Right cardiac atrium (tissue), 5 donors: Measurements from ENCODE around the gene CASP10. TPM values are rescaled to one million over a fixed set of nuclear protein-coding genes. Genes with fewer than 3 reads are reported as not detected.
"Not testable (repeated sequence)": the region's sequence is repeated elsewhere in the genome, so short reads cannot be mapped to it uniquely, and the experiment has no call there.

Experiments
- ATAC-seq, 2 donors: fragments of 200-7000 bp; cut with Tn5 transposase; one replicate each; pipeline versions ENCODE4 v1.8.0 to v1.9.1; 2020; ENCODE audit warnings: moderate library complexity in 2 of 2, mild to moderate bottlenecking in 1 of 2
- DNase-seq, 3 donors: peaks; one replicate each; pipeline ENCODE4 v3.0.0-alpha.2; 2020
- H3K27ac ChIP-seq: one replicate; pipeline ENCODE4 v1.5.1; 2013; ENCODE audit warnings: mild to moderate bottlenecking, low read length, control low read depth, moderate library complexity
- H3K27me3 ChIP-seq: one replicate; pipeline ENCODE4 v1.6.1; 2013; ENCODE audit not compliant: control insufficient read depth, insufficient read depth
- H3K4me1 ChIP-seq: one replicate; pipeline ENCODE4 v1.6.1; 2013; ENCODE audit warnings: low read length; ENCODE audit not compliant: control insufficient read depth, insufficient read depth
- H3K4me3 ChIP-seq: one replicate; pipeline ENCODE4 v1.5.1; 2013; ENCODE audit warnings: low read length, control low read depth
- H3K9me3 ChIP-seq: one replicate; pipeline ENCODE4 v1.6.1; 2013; ENCODE audit warnings: low read length; ENCODE audit not compliant: control insufficient read depth
- WGBS: extraction: QIAGEN DNeasy Blood & Tissue Kit; methylation state at CpG from one replicate; pipeline ENCODE4 v1.1.7; 2013; 5-methylcytosine and 5-hydroxymethylcytosine counted together
- intact Hi-C, 4 donors: fragments of 100-400 bp; cut with DNase I; formaldehyde crosslinking; loops; one replicate each; pipeline versions ENCODE4 v1.11.0 to v1.14.0; 2022 to 2023
- polyA plus RNA-seq: library from polyadenylated mRNA; stranded (reverse); fragments of 200-250 nt; gene quantifications from one replicate; pipeline ENCODE4 v1.2.3, GENCODE V29; 2013
- total RNA-seq, 4 donors: library from RNA; stranded (reverse); fragmentation: NEBNext Ultra II Directional; extraction: Animal tissue kit (Norgen Biotek cat#: 25700); gene quantifications; one replicate each; pipeline ENCODE4 v1.2.1, GENCODE V29; 2021
- donor health status: healthy with polysubstance abuse.
- donor health status: DM: no; HTN: yes; CAD: no.
- donor health status: DM: no; HTN: no; CAD: no.
- donor health status: DM: no; HTN: yes; CAD: no; lungs with severe emphysema.
- donor health status: DM: yes; HTN: yes; CAD: no.

The CASP10 gene
- total and polyA plus RNA-seq, 5 donors: 3.6 to 6.8 (median 5.8) TPM

DNA sequence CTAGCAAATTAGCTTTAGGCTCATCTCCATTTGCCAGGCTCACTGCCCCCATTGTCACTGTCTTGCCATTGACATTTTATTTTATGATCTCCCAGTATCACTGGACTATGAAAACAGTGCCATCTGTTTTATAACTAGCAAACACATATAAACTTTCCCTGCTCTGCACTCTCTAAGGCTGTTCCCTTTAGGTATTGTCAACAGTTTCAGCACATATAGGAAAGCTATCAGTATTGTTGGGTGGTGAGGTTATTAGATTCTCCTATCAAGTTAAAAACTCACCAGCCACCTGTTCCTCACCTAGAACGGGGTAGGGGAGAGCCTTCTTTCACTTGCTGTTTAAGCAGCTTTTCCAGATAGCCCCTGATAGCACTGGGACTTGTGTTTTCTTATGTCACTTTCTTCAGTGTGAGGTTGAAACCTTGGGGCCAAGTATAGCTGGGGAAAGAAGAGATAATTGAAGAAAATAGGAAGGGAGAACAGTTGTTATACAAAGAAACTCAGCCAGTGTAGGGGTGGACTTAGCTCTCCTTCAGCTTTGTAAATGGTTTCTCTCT, 34.4 kb upstream of the CASP10 start:
- ATAC-seq: no peak
- H3K4me3 ChIP-seq: no peak overlapping the region

DNA sequence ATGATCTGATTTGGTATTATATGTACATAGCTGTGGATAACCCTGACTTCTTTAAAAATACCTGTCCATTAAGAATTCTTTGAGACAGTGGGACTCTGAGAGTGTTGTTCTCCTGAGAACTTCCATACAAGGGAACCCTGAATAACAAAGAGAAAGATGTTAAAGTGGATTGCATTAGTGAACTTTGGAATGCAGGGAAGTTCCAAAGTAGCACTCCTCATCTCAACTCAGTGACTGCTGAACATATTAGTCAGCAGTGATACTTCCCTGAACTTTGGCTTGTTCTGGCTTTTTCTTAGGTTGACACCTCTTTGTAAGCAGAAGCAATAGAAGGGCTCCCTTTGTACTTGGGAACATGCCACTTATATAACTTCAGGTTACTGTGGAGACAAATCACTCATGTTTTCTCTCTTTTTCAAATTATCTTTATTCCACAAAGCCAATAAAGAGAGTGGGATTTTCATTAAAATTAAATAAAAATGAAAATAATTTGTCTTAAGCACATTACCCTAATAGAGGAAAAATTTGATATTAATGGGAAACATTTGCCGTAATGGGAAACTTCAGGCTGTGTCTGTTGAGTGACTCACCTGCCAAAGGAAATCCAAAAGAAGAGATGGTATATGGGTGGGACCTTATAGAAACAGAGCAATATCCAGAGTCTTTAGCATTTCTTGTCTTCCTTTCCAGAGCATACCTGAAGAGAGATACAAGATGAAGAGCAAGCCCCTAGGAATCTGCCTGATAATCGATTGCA, 33.7 kb upstream of the CASP10 start:
- H3K4me1 ChIP-seq: peaks cover 13% of the 10 kb centered on the region
- no peak overlapping the region for H3K4me3 ChIP-seq
- no peaks in the 10 kb centered on the region for H3K9me3 ChIP-seq
- H3K27me3 ChIP-seq: no peaks in the 10 kb centered on the region
- DNase-seq: no peak
- 97% methylated on average over 2 of the region's 2 CpGs for WGBS
- peak; percentile 49 to 61 for ATAC-seq
- H3K27ac ChIP-seq: peak overlapping the region; percentile 11
- intact Hi-C loops: no loop called here

More for the DNA sequence above, 34.4 kb upstream of the CASP10 start:
- H3K4me1 ChIP-seq: peaks cover 13% of the 10 kb centered on the region
- peak overlapping the region; percentile 8 for H3K27ac ChIP-seq
- no peaks in the 10 kb centered on the region for H3K9me3 ChIP-seq
- 80% methylated on average over 1 of the region's 1 CpG for WGBS
- intact Hi-C loops: no loop called here
- no peaks in the 10 kb centered on the region for H3K27me3 ChIP-seq
- DNase-seq: no peak

DNA sequence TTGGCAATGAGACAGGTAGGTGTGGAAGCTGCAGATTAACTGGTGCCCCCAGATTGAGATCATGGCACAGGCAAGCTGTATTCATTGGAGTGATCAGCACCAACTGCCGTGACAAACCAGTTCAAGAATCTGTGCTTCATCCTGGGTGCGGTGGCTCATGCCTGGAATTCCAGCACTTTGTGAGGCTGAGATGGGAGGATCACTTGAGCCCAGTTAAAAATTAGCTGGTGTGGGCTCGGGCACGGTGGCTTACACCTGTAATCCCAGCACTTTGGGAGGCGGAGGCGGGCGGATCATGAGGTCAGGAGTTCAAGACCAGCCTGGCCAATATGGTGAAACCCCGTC, 33.1 kb upstream of the CASP10 start:
- not testable (repeated sequence) for DNase-seq, H3K27me3 ChIP-seq, H3K9me3 ChIP-seq, H3K4me3 ChIP-seq, ATAC-seq
- Histone ChIP-seq H3K4me1 (peaks cover 13% of the 10 kb centered on the region), H3K27ac (peak overlapping the region; percentile 11)
- 95% methylated on average over 8 of the region's 8 CpGs for WGBS
- intact Hi-C loops: loop anchor here in 2 of 4 donors (5.0 to 10.0 kb wide), 3 partner anchors 32 to 215 kb away; partner anchors contain the start of genes CFLAR (in 1 of the 2), HYCC2 (in 1 of the 2) and NDUFB3 (in 1 of the 2)

DNA sequence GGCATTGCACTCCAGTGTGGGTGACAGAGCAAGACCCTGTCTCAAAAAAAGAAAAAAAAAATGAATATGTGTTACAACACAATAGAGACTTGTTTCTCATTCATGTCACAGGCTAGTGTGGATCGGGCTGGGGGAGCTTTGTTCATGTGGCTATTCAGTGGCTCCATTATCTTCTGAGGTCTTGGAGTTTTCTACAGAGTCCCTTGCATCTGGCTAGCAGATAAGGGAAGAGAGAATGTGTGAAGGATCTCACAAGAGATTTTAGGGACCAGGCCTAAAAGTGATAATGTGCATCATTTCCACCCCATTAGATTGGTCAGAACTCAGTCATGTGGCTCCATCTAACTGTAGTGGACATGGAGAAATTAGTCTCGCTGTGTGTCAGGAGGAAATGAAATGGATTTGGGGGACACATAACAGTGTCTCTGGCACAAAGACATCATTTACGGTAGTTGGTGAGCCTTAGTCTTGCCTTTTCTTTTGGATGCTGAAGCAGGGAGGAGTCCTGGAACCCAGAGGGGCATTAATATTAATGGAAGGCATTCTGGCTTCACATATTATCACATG, 32.4 kb upstream of the CASP10 start:
- DNase-seq (no peak), ATAC-seq (no peak)
- H3K9me3 ChIP-seq: no peaks in the 10 kb centered on the region
- H3K4me3 ChIP-seq: no peak overlapping the region
- no peaks in the 10 kb centered on the region for H3K27me3 ChIP-seq
- peaks cover 13% of the 10 kb centered on the region for H3K4me1 ChIP-seq
- whole genome bisulfite sequencing: 86% methylated on average over 3 of the region's 3 CpGs
- intact Hi-C loops: loop anchor here in 2 of 4 donors (5.0 to 10.0 kb wide), 3 partner anchors 33 to 216 kb away; partner anchors contain the start of genes CFLAR (in 1 of the 2), HYCC2 (in 1 of the 2) and NDUFB3 (in 1 of the 2)
- peak overlapping the region; percentile 77 for H3K27ac ChIP-seq

DNA sequence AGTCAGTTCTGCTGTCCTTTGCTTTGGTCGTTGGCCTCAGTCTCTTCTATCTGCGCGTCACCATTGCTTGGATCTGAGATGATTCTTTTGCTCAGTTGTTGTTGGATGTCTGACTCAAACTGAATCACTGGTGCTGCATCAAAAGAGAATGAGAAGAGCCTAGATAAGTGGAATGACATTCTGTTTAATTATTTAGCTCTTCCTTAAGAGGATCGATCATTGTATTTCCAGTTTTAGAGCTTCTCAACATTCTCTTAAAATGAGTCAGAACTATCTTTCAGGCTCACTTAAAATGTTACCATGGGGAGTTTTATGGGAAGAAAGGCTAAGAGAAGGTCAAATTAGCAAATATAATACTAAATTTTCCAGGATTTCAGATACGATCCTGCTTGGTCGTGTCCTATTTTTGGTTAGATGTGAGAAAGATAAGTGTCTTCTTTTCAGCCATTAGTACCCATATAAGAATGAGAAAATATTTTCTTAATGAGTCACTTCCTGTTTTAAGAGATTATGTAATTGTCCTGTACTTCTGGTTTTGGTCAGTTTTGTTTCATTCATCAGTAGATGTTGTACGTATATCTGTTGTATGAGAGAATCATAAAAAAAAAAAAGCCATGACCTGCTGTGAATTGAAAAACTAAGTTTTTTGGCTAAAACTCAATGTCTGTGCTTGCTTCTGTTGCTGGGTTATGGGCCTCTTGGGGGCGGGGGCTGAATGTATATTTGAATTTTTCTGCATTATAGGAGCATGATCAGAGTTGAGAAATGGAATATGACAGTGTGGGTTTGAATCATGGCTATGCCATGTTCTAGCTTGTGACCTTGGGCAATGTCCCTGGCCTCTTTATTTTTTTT, 31.6 kb upstream of the CASP10 start:
- intact Hi-C loops: loop anchor here in 2 of 4 donors (5.0 to 10.0 kb wide), 3 partner anchors 34 to 217 kb away; partner anchors contain the start of genes CFLAR (in 1 of the 2), HYCC2 (in 1 of the 2) and NDUFB3 (in 1 of the 2)
- no peak overlapping the region for H3K4me3 ChIP-seq
- DNase-seq (no peak), ATAC-seq (peak; percentile 28 to 52)
- H3K27me3 ChIP-seq: no peaks in the 10 kb centered on the region
- H3K4me1 ChIP-seq: peaks cover 13% of the 10 kb centered on the region
- peak overlapping the region; percentile 93 for H3K27ac ChIP-seq
- WGBS: 46% methylated on average over 8 of the region's 8 CpGs
- no peaks in the 10 kb centered on the region for H3K9me3 ChIP-seq

DNA sequence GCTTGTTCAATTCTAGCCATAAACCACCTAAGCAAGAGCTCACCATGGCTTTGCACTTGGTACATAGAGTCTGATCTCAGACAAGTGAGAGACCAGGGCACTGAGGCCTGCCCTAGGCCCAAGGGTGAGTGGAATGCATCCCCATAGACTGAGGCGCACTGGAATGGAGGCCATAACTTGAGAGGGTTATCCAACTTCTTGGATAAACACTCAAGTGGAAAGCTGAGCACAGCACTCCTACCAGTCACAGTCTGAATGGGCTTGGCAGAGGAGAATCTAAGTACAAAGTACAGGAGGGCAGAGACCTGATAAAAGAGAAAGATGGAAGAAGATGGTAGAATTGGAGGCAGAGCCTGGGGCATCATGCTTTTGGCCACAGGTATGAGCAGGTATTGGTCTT, 30.4 kb upstream of the CASP10 start:
- H3K4me1 ChIP-seq: peaks cover 16% of the 10 kb centered on the region
- no peaks in the 10 kb centered on the region for H3K27me3 ChIP-seq
- no peak overlapping the region for H3K4me3 ChIP-seq
- peak overlapping the region; percentile 5 for H3K27ac ChIP-seq
- no peaks in the 10 kb centered on the region for H3K9me3 ChIP-seq
- WGBS: 96% methylated on average over 1 of the region's 1 CpG
- ATAC-seq (no peak), DNase-seq (no peak)
- intact Hi-C loops: loop anchor here in 2 of 4 donors (5.0 to 10.0 kb wide), 3 partner anchors 35 to 218 kb away; partner anchors contain the start of genes CFLAR (in 1 of the 2), HYCC2 (in 1 of the 2) and NDUFB3 (in 1 of the 2)

DNA sequence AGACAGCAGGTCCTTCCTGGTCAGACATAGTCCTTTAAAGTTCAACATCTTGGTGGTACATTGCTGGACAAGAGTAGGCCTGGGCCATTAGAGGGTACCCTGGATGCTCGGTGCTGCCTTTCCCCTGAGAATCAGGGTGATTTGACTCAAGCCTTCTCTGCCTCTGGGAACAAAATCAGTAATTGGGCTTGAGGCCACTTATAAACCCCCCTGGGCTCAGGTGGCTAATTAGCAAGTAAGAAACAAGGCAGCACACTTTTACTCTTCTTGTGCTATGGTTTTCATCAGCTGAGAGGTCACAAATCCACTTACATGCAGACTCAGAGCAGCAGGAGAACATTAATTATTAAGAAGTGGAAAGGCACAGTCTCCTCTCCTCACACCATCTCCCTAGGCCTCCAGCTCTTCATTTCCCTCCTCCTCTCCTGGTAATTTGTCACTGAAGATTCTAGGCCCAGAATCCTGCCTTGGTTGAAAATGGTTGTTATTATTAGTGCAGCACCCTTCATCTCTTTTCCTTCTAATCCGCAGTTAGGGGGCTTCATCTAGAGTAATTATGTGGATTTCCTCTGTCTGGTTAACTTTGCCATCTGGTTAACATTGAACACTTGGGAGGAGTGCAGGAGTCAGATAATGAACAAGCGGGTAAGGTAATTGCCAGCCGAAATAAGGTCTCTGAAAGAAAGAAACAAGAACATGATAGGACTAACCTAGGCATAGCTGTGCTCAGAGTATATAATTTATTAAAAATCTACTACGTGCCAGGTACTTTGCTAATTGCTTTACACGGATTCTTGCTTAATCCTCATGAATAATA, 29.7 kb upstream of the CASP10 start:
- 83% methylated on average over 6 of the region's 6 CpGs for WGBS
- H3K9me3 ChIP-seq: no peaks in the 10 kb centered on the region
- ATAC-seq (no peak), DNase-seq (no peak)
- no peak overlapping the region for H3K27ac ChIP-seq
- H3K27me3 ChIP-seq: no peaks in the 10 kb centered on the region
- no peak overlapping the region for H3K4me3 ChIP-seq
- peaks cover 22% of the 10 kb centered on the region for H3K4me1 ChIP-seq
- intact Hi-C loops: loop anchor here in 2 of 4 donors (5.0 to 10.0 kb wide), 3 partner anchors 36 to 218 kb away; partner anchors contain the start of genes CFLAR (in 1 of the 2), HYCC2 (in 1 of the 2) and NDUFB3 (in 1 of the 2)

DNA sequence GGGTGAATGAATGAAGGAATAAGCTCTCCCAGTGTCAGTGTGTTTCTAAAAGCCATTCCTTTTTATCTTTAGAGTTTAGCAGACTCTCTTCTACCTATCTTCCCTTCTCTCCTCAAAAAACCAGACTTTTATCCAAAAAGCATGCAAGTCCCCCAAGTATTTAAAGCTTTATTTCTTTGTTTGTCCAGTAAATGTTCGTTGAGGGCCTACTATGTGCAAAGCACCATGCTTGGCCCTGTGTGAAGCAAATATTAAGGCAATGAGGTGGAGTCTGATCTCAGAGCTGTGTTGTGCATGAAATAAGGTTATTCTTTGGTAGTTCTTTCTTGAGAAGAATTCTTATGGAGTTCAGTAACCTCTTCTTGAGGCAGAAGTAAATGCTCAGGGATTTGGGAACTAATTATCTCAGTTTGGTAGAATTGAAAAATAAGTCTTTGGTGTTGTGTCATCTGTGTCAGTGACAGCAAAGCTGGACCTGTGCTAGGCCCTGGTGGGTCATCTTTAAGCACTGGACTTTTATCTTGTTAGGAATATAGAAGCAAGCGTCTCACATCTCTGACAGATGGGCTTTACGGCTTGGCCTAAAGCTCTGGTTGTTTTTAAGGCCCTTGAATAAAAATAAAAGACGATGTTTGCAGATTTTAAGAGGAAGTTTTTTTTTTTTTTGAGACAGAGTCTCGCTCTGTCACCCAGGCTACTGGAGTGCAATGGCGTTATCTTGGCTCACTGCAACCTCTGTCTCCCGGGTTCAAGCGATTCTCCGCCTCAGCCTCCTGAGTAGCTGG, 28.1 kb upstream of the CASP10 start:
- Histone ChIP-seq H3K9me3 (no peaks in the 10 kb centered on the region), H3K27me3 (no peaks in the 10 kb centered on the region), H3K27ac (peak overlapping the region; percentile 23), H3K4me3 (no peak overlapping the region), H3K4me1 (peaks cover 19% of the 10 kb centered on the region)
- DNase-seq (no peak), ATAC-seq (no peak)
- WGBS: 88% methylated on average over 9 of the region's 9 CpGs
- intact Hi-C loops: loop anchor here (5.0 to 10.0 kb wide), 3 partner anchors 38 to 220 kb away; partner anchors contain the start of genes CFLAR (in 3 of the 4), HYCC2 (in 1 of the 4) and NDUFB3 (in 1 of the 4)

DNA sequence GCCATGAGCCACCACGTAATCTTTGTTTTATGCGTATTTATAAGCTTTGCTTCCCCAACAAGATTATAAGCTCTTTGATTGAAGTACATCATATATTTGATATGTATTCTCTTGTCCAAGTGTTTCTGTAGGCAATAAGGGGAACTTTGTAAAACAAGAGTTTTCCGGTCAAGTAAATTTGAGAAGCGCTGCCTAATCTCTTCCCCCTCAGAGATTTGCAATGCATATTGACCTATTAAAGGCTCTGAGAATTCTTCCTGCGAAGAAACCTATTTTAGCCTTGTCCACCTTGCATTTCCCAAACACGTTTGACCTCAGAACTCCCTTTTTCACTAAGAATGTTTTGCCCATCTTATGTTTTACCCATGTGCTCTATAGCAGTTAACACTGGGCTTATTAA, 26.9 kb upstream of the CASP10 start:
- DNase-seq: no peak
- 81% methylated on average over 6 of the region's 6 CpGs for WGBS
- ATAC-seq: no peak
- Histone ChIP-seq H3K4me1 (peaks cover 13% of the 10 kb centered on the region), H3K27ac (no peak overlapping the region), H3K9me3 (no peaks in the 10 kb centered on the region), H3K27me3 (no peaks in the 10 kb centered on the region), H3K4me3 (no peak overlapping the region)
- intact Hi-C loops: loop anchor here (5.0 to 10.0 kb wide), 3 partner anchors 39 to 221 kb away; partner anchors contain the start of genes CFLAR (in 2 of the 4), HYCC2 (in 1 of the 4) and NDUFB3 (in 1 of the 4)
